Lower leg skin (tissue), 4 donors: ENCODE measurements around the gene NECTIN4. TPM values are rescaled to one million over a fixed set of nuclear protein-coding genes. Genes with fewer than 3 reads are reported as not detected.

Source experiments
- DNase-seq, 2 donors: peaks; one replicate each; pipeline ENCODE4 v3.0.0-alpha.2; 2019; ENCODE audit warnings: low spot score in 2 of 2
- H3K4me3 ChIP-seq: fragments of 200-600 bp; sonication (generic); 2 replicates; pipeline ENCODE4 v1.5.1; 2017; ENCODE audit warnings: mild to moderate bottlenecking, low read depth; ENCODE audit not compliant: poor library complexity, severe bottlenecking
- CTCF ChIP-seq, 3 donors: fragments of 450-650 bp; IDR thresholded peaks; one replicate each; pipeline ENCODE4 v1.5.1; 2016; ENCODE audit warnings: antibody characterized with exemption in 3 of 3, mild to moderate bottlenecking in 3 of 3, moderate library complexity in 2 of 3
- POLR2A ChIP-seq, 2 donors: fragments of 450-650 bp; IDR thresholded peaks; one replicate each; pipeline ENCODE4 v1.6.1; 2016 to 2017; ENCODE audit warnings: antibody characterized with exemption in 2 of 2, mild to moderate bottlenecking in 1 of 2, moderate library complexity in 1 of 2
- WGBS, 2 donors: methylation state at CpG; one replicate each; pipeline ENCODE4 v1.1.5; 2018; 5-methylcytosine and 5-hydroxymethylcytosine counted together
- intact Hi-C: fragments of 100-400 bp; cut with DNase I; formaldehyde crosslinking; loops from one replicate; pipeline ENCODE4 v1.15.0; 2023; ENCODE audit warnings: low total_unique reads
- total RNA-seq, 4 donors: library from RNA; depleted of rRNA; stranded (reverse); fragments of >200 nt; gene quantifications; one replicate each; pipeline ENCODE4 v1.1.0, GENCODE V29; 2016

The NECTIN4 gene
- 100 to 1,000 TPM; 176 to 239 (median 208) TPM for total RNA-seq

GRCh38 chr1:161089251-161089924 lies at the start of gene NECTIN4:
Gene NECTIN4 (minus strand): TSS chr1:161089558. CDS start chr1:161089296, 262 bp downstream.
- peak within 1 kb of the TSS; percentile 18 for H3K4me3 ChIP-seq
- intact Hi-C loops: no loop called here
- TF ChIP-seq CTCF (IDR thresholded peaks at IDR 0.05) (no peak), POLR2A (IDR thresholded peaks at IDR 0.05) (no peak)
- WGBS, 2 donors: 40 to 50% methylated on average over 15 to 21 of the region's 22 CpGs
- DNase-seq: peak in 1 of 2 donors; percentile 89

- intact Hi-C loops: no loop called here
- WGBS, 2 donors: 75 to 84% methylated on average over 1 of the region's 1 CpG
These were observed 49.1 kb upstream of the NECTIN4 start for GRCh38 chr1:161138431-161138830.

GRCh38 chr1:161137881-161138280 lies 48.5 kb upstream of the NECTIN4 start:
- WGBS, 2 donors: 61 to 82% methylated on average over 3 of the region's 3 CpGs
- H3K4me3 ChIP-seq: no peak overlapping the region
- DNase-seq: no peak
- TF ChIP-seq POLR2A (IDR thresholded peaks at IDR 0.05) (no peak), CTCF (IDR thresholded peaks at IDR 0.05) (no peak)
- intact Hi-C loops: no loop called here

More at GRCh38 chr1:161138431-161138830, 49.1 kb upstream of the NECTIN4 start:
- TF ChIP-seq CTCF (IDR thresholded peaks at IDR 0.05) (no peak), POLR2A (IDR thresholded peaks at IDR 0.05) (no peak)
- DNase-seq: no peak
- H3K4me3 ChIP-seq: no peak overlapping the region

- intact Hi-C loops: no loop called here
- no peak for DNase-seq
- 5 to 6% methylated on average over 11 of the region's 11 CpGs for WGBS, 2 donors
These were observed 43.9 kb upstream of the NECTIN4 start for GRCh38 chr1:161133220-161133740.

GRCh38 chr1:161132410-161133219 lies 43.3 kb upstream of the NECTIN4 start, which contains the start of gene DEDD:
Gene DEDD (minus strand): TSS chr1:161132667. CDS start chr1:161124462, 8,205 bp downstream.
- intact Hi-C loops: no loop called here
- H3K4me3 ChIP-seq: peak within 1 kb of the TSS; percentile 60
- DNase-seq: peak; percentile 95 to 99
- TF ChIP-seq POLR2A (IDR thresholded peaks at IDR 0.05) (no peak), CTCF (IDR thresholded peaks at IDR 0.05) (no peak)
- 1% methylated on average over 39 to 64 of the region's 68 CpGs for WGBS, 2 donors

More at GRCh38 chr1:161133220-161133740, 43.9 kb upstream of the NECTIN4 start:
- peak overlapping the region; percentile 60 for H3K4me3 ChIP-seq
- no peak for TF ChIP-seq POLR2A (IDR thresholded peaks at IDR 0.05)
- TF ChIP-seq CTCF (IDR thresholded peaks at IDR 0.05): no peak
